Liver (tissue), 3 donors: ENCODE results near the gene PLXNA3.

Experiments used
- EGR1 ChIP-seq, 2 donors: IDR thresholded peaks; 2 replicates each; pipeline ENCODE4 v1.6.1; 2016 to 2018; ENCODE audit warnings: antibody characterized with exemption in 2 of 2, low read depth in 2 of 2
- GABPA ChIP-seq, 2 donors: IDR thresholded peaks in 1 of 2; conservative IDR thresholded peaks in 1 of 2; 2 replicates each; pipeline ENCODE4 v1.6.1; 2016; ENCODE audit warnings: antibody characterized with exemption in 2 of 2, mild to moderate bottlenecking in 1 of 2, moderate library complexity in 1 of 2
- MAX ChIP-seq: IDR thresholded peaks from 2 replicates; pipeline ENCODE4 v1.6.1; 2016; ENCODE audit warnings: antibody characterized with exemption
- TAF1 ChIP-seq: conservative IDR thresholded peaks from 2 replicates; pipeline ENCODE4 v1.6.1; 2016; ENCODE audit warnings: antibody characterized with exemption, mild to moderate bottlenecking
- YY1 ChIP-seq: IDR thresholded peaks from 2 replicates; pipeline ENCODE4 v1.6.1; 2016; ENCODE audit warnings: antibody characterized with exemption, mild to moderate bottlenecking
- ZBTB33 ChIP-seq: IDR thresholded peaks from 2 replicates; pipeline ENCODE4 v1.6.1; 2016; ENCODE audit warnings: antibody characterized with exemption
- TF ChIP-seq, protein P1 (sequence below): fragments of 150-350 bp; IDR thresholded peaks from 2 replicates; pipeline ENCODE4 v1.5.1; 2017; ENCODE audit warnings: improper control_type of control experiment, low read depth, low read length; ENCODE audit not compliant: missing input control
- TF ChIP-seq, protein P2 (sequence below): IDR thresholded peaks from 2 replicates; pipeline ENCODE4 v1.6.1; 2016; ENCODE audit warnings: antibody characterized with exemption, mild to moderate bottlenecking
- donor health status: healthy.
- donor health status: healthy.

DNA sequence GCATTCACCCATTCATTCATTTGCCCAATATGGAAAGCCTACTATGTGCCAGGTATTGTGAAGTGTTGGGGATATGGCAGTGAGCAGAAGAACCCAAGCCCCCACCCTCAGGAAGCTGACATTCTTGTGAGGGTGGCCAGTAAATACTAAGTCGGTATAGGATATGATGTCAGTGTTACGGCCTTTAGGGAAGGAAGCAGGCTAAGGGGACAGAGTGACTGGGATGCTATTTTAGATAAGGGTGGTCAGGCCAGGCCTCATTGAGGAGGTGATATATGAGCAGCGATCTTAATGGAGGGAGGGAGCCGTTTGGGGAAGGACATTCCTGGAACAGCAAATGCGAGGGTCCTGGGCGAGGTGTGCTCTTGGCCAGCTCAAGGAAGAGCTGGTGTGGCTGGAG, 27.6 kb upstream of the PLXNA3 start:
- TF ChIP-seq GABPA (IDR thresholded peaks at IDR 0.05 in 1 of 2, conservative IDR thresholded peaks at IDR 0.05 in 1 of 2) (no peak), EGR1 (IDR thresholded peaks at IDR 0.05; ENCODE audit: low read depth in 2 of 2) (no peak), MAX (no peak), TAF1 (no peak), YY1 (no peak), ZBTB33 (no peak)
- TF ChIP-seq, protein P1, sequence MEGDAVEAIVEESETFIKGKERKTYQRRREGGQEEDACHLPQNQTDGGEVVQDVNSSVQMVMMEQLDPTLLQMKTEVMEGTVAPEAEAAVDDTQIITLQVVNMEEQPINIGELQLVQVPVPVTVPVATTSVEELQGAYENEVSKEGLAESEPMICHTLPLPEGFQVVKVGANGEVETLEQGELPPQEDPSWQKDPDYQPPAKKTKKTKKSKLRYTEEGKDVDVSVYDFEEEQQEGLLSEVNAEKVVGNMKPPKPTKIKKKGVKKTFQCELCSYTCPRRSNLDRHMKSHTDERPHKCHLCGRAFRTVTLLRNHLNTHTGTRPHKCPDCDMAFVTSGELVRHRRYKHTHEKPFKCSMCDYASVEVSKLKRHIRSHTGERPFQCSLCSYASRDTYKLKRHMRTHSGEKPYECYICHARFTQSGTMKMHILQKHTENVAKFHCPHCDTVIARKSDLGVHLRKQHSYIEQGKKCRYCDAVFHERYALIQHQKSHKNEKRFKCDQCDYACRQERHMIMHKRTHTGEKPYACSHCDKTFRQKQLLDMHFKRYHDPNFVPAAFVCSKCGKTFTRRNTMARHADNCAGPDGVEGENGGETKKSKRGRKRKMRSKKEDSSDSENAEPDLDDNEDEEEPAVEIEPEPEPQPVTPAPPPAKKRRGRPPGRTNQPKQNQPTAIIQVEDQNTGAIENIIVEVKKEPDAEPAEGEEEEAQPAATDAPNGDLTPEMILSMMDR, result no peak
- TF ChIP-seq, protein P2, sequence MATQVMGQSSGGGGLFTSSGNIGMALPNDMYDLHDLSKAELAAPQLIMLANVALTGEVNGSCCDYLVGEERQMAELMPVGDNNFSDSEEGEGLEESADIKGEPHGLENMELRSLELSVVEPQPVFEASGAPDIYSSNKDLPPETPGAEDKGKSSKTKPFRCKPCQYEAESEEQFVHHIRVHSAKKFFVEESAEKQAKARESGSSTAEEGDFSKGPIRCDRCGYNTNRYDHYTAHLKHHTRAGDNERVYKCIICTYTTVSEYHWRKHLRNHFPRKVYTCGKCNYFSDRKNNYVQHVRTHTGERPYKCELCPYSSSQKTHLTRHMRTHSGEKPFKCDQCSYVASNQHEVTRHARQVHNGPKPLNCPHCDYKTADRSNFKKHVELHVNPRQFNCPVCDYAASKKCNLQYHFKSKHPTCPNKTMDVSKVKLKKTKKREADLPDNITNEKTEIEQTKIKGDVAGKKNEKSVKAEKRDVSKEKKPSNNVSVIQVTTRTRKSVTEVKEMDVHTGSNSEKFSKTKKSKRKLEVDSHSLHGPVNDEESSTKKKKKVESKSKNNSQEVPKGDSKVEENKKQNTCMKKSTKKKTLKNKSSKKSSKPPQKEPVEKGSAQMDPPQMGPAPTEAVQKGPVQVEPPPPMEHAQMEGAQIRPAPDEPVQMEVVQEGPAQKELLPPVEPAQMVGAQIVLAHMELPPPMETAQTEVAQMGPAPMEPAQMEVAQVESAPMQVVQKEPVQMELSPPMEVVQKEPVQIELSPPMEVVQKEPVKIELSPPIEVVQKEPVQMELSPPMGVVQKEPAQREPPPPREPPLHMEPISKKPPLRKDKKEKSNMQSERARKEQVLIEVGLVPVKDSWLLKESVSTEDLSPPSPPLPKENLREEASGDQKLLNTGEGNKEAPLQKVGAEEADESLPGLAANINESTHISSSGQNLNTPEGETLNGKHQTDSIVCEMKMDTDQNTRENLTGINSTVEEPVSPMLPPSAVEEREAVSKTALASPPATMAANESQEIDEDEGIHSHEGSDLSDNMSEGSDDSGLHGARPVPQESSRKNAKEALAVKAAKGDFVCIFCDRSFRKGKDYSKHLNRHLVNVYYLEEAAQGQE, result no peak
